Raji (cell line): ENCODE measurements around the gene FN1.

Source experiments
- POLR2A ChIP-seq: IDR thresholded peaks from 2 replicates; pipeline ENCODE4 v1.6.1; 2011; ENCODE audit warnings: low read depth, low read length, control low read depth; ENCODE audit not compliant: insufficient read depth

The FN1 gene

DNA sequence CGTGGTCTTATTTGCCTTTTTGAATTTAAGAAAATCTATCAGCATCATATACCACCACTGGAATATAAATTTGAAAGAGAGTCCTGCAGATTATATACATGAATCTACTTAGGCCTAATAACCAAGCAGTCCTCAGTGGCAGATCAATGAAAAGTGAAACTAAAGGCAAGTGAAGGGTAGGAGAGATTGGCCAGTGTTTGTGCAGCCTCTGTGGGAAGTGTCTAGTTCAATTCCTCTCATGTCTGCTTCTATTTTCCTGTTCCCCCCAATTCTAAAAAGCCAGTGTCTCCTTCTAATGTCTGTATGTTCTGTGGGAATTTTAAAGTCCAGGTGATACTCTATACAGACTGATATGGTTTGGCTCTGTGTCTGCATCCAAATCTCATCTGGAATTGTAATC lies 61.9 kb downstream of the FN1 start:
- TF ChIP-seq POLR2A = no peak

DNA sequence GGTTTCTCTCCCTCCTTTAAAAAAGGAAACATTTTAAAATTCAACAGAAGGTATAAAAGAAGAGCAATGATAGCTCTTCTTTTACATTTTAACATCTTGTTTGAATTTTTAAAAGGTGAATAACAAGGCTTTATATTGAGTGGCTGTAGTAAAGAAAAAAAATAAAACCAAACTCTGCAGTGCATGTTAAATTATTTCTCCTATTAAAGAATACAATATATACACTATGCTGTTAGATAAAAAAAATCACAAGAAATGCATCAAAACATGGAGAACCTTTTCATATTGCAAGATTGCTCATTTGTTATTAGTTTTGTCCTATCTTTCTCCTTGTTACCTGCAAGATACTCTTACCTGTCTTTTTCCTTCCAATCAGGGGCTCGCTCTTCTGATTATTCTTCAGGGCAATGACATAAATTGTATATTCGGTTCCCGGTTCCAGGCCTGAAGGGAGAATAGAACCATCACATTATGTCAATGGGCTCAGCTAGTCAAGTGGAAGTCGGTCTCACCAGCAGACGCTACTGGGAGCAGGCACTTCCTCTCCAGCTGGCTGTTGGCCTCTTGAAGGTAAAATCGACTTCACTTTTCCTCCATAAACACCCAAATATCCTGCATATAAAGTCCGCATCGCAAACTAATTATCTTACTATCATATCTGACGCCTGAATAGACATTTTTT lies 62.8 kb downstream of the FN1 start:
- TF ChIP-seq POLR2A = no peak

DNA sequence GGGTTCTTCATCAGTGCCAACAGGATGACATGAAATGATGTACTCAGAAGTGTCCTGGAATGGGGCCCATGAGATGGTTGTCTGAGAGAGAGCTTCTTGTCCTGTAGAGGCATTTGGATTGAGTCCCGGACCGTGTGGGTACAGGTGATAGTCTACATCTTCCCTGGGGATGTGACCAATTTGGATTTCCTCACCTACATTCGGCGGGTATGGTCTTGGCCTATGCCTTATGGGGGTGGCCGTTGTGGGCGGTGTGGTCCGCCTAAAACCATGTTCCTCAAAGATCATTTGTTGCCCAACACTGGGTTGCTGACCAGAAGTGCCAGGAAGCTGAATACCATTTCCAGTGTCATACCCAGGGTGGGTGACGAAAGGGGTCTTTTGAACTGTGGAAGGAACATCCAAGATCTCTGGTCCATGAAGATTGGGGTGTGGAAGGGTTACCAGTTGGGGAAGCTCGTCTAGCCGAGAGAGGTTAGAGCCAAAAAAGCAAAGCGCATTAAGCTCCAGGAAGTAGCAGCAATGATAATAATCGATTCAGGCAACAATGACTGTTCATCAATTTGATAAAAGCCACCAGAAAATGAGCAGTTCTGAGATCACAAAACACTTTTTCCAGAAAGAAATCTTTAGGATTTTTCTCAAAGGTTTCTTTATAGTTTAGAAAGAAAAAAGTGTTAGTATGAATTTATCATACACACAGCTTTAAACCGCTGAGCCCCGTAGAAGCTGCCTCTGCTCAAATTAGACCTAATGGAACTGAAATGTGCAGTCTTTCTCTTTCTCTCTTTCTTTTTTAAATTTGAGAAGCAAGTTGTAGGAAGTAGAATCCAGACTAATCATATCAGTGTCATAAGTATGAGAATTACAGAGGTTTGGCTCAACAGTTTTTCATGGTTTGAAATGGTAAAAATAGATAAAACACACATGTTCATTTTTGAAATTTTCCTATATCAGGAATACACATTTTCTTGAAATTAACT lies 63.7 kb downstream of the FN1 start:
- no peak for TF ChIP-seq POLR2A

DNA sequence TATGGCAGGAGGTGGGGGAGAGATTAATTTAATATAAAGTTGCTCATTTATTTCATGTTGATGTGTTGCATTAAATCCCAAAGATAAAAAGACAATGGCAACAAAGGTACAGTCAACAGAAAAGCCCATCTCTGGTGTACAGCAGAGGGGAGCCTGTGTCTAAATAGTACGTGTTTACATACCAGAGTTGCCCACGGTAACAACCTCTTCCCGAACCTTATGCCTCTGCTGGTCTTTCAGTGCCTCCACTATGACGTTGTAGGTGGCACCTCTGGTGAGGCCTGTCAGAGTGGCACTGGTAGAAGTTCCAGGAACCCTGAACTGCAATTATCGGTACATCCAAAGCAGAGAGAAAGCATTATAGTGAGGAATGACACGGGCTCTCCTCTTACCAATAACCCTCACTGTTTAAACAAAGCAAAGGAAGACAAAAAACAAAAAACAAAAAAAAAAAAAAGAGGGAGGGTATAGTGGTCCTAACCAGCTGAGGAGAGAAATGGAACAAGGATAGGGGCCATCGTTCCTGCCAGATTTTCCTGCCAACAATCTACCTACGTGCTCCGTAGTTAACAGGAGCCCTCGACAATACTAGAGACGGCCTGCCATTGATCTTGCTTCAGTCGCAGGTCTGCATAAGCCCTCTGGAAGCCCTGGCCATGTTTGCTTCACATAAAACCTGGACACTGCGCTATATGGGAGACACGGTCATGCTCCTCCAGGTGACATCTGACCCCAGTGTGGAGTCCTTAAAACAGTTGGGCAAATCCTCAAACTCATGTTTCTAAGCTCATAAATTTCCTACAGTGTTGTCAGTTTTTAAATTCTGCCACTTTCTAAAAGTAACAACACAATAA lies 65.5 kb downstream of the FN1 start:
- no peak for TF ChIP-seq POLR2A

DNA sequence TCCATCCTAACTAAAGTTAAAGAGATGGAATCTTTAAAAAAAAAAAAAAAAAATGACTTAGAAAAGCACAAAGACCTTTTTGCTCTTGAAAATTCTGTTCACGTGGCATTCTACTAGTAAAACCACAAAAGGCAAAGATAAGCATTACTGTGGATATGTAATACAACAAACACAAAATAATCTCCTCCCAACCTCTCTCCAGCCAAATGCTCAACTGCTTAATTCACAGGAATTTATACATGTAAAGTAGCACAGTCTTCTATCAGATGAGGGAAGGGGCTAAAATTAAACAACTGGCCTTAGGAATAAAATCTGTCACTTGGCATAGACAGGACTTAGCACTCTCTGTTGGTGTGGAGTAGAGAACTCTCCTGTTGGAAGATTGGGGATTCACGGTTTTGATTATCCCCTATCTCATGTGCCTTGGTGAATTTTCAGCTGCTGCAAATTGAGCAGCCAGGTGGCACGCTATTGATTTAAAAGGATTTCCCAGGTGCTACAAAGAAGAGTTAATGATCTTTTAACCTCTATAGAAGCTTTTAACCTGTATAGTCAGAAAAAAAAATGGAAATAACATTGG lies 66.6 kb downstream of the FN1 start:
- no peak for TF ChIP-seq POLR2A

DNA sequence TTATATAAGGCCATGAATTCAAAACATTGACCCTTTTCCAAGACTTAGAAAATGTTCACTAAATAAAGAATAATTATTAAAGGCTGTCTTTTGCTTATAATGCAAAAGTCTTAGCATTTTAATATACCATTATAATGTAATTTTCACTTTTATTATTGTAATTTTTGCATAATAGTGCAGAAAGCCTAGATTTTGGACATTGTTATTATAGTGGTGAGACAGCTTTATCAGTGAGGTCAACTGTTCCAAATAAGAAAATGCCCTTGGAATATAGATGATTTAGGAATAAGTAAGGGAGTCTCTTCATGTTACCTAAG lies 67.4 kb downstream of the FN1 start:
- TF ChIP-seq POLR2A = no peak

DNA sequence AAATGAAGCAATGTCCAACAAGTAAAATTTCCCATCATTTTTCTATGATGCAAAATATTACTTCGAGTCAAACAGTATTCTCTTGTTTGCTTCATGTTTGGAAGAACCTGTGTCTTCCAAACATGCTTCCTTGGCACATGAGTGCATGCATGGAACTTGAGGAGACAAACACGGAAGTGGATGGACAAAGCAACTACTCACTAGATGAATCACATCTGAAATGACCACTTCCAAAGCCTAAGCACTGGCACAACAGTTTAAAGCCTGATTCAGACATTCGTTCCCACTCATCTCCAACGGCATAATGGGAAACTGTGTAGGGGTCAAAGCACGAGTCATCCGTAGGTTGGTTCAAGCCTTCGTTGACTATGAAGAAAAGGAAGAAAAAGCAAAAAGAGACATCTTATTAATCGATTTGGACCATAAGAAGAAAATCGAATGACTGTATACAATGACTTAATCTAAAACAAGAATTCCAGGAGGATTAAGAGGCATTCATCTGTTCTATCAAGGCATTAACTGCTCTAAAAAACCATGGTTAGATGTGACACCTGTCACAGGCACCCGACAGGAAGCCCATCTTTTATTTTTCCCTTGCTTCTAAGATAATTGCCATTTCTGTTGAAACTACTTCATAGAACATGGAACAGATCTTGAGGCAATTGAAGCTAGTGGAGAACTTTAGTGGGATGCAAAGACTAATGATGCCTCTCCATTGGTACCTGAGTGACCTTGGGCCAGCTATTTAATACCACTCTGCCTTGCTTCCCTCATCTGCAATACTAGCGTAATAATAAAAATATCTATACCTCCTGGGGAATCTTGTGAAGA lies 68.0 kb downstream of the FN1 start:
- TF ChIP-seq POLR2A = no peak

DNA sequence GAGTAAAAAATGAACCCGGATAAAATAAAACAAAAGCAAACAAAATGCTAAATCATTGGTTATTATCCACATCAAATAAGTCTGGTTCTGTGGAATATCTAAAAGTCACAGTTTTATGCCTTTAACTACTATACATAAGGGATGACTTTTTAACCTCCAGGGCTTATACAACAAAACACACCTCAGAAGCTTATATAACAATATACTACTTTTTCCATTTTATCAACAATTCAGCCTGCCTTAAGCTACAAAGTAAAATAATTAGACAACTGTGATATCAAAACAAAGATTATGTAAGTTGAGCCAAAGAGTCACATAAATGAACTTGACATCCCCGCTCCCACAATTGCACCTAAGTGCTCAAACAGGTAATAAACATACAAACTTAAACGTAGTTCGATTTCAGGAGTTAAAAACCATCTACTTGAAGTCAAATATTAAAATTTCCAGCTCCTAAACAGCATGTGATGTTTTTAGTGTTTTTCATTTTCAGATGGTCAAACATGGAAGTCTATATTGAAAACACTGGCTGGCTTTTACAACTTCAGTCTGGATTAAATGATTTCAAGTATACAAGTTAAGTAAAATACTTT lies 69.3 kb downstream of the FN1 start:
- no peak for TF ChIP-seq POLR2A

DNA sequence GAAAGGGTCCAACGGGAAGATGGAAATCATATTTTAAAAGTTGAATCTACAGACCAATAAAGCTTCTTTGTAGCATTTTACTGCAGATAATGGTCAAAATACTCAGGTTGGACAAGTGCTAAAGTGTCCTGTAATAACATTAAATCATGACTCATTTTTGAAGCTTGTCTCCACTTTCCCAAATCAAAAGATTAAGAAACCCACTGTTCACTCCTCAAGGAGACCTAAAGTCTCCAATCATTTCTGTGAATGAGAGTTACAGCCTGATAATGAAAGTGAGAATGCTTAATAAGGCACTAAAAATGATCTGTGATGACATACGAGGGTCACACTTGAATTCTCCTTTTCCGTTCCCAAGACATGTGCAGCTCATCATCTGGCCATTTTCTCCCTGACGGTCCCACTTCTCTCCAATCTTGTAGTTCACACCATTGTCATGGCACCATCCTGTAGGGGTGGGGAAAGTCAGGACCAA lies 70.6 kb downstream of the FN1 start:
- no peak for TF ChIP-seq POLR2A

DNA sequence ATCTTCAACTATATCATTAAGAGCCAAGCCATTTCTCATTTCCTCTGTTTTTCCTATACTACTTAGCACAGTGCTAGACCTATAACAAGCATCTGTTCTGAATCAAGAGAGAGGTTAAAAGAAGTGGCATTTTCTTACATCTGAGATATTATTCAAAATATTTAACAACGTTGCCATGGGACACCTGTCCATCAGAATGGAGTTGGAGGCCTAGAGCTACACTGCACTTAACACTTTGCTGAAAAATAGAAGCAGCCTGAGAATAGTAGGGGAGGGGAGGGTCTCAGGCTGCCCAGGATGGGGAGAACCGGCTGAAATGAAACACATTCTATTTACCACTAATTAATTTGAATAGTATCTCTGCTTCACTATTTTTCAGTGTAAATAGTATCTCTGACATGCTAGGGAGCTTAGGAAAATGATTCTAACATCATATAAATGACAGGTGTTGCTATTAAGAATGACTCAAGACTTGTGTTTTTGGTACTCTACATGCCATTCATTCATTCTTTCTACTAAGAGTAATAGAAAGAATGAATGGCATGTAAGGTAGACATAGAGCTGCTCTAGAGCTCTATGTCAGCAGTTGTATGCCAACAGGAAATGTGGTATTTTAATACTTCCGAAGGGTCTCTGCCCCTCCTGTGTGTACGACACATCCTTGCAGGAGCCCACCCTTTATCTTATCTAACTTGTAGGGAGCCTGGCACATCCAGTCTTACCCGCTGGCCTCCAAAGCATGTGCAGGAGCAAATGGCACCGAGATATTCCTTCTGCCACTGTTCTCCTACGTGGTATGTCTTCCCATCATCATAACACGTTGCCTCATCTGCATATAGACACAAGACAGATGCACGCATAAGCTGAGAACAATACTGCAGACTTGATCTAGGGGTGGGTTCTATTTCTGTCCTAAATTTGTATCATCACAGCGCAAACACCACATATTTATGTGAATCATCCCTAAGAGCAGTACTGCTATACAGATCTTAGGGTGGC lies 71.4 kb downstream of the FN1 start:
- no peak for TF ChIP-seq POLR2A

DNA sequence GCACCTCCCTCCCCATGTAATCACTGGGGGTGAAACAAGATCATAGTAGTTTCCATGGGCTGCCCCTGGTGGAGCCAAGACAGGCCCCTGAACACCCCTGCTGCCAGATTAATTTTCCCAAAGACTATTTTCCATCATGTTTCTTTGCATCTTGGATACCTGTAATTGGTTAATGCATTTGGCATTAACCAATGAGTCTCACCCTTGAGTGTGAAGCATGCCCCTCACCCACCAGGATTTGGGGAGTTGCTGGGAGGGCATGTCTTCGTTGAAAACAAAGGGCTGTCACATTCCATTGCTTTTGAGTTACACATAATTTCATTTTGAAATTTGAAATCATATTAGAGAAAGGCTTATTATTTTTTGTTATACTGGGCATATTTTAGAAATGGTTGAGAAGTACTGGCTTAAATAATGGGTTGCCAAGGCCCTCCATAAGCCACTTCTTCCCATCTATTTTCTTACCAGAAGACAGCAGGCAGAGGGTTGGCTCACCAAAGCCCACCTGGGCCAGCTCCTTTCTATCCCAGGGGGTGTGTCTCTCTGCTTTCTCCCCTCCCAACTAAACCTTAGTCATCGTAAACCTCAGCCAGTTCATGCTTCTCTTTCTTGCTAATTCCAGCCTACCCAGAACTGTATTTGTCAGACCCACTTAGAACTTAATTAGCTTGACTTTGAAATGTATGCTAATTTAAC lies 72.3 kb downstream of the FN1 start:
- TF ChIP-seq POLR2A = no peak

DNA sequence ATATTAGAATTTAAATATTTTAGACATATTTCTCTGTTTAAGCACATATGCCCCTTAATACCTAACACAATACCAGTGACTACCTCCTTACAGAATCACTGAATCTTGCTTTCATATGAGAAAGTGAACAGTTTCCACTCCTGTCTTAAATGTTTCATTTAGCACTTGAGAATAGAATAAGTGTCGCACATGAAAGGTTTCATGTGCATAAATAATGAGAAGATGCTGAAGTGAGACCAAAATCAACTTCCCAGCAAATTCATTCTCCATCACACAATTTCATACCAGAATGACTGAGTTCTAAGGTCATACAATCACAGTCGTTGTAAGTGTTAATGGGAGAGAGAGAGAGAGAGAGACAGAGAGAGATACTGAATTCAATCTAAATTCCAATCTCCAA lies 72.8 kb downstream of the FN1 start:
- no peak for TF ChIP-seq POLR2A
